Upper lobe of left lung (tissue), 4 donors: ENCODE data around the gene TBCB.

Experiments
- POLR2AphosphoS5 ChIP-seq, 2 donors: sonication (generic); formaldehyde crosslinking; IDR thresholded peaks; one replicate each; pipeline ENCODE4 v1.5.1; 2017; ENCODE audit warnings: antibody characterized with exemption in 2 of 2
- TF ChIP-seq, protein P1 (sequence below), 6 experiments: fragments of 450-650 bp in 4 of 6; fragments of 200-600 bp in 2 of 6; sonication (generic) in 2 of 6; IDR thresholded peaks; one replicate each; pipeline ENCODE4 v1.5.1; 2016 to 2019; ENCODE audit warnings: antibody characterized with exemption in 6 of 6

GRCh38 chr19:36112678-36113077, 2.6 kb upstream of the TBCB start:
- TF ChIP-seq, protein P1, sequence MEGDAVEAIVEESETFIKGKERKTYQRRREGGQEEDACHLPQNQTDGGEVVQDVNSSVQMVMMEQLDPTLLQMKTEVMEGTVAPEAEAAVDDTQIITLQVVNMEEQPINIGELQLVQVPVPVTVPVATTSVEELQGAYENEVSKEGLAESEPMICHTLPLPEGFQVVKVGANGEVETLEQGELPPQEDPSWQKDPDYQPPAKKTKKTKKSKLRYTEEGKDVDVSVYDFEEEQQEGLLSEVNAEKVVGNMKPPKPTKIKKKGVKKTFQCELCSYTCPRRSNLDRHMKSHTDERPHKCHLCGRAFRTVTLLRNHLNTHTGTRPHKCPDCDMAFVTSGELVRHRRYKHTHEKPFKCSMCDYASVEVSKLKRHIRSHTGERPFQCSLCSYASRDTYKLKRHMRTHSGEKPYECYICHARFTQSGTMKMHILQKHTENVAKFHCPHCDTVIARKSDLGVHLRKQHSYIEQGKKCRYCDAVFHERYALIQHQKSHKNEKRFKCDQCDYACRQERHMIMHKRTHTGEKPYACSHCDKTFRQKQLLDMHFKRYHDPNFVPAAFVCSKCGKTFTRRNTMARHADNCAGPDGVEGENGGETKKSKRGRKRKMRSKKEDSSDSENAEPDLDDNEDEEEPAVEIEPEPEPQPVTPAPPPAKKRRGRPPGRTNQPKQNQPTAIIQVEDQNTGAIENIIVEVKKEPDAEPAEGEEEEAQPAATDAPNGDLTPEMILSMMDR (IDR thresholded peaks at IDR 0.05), result no peak
- TF ChIP-seq POLR2AphosphoS5 (IDR thresholded peaks at IDR 0.05), result no peak
